GM12878 (cell line): Measurements from ENCODE around the gene ZFP62. TPM values are rescaled to one million over a fixed set of nuclear protein-coding genes. Genes with fewer than 3 reads are reported as not detected.
A peak's percentile ranks its signal among the peaks of the same experiment; 100 is the strongest.

ENCODE experiments used
- E2F8 ChIP-seq: fragments of 450-650 bp; IDR thresholded peaks from 2 replicates; pipeline ENCODE4 v1.6.1; 2018; ENCODE audit warnings: mild to moderate bottlenecking, low read depth, moderate library complexity; ENCODE audit not compliant: partially characterized antibody
- EED ChIP-seq: sonication (generic); IDR thresholded peaks from 2 replicates; pipeline ENCODE4 v1.6.1; 2016; ENCODE audit warnings: antibody characterized with exemption, low read depth
- FOS ChIP-seq: IDR thresholded peaks from 3 replicates; pipeline ENCODE4 v1.6.1; 2011; ENCODE audit warnings: borderline replicate concordance; ENCODE audit not compliant: insufficient read length; ENCODE audit errors: extremely low read depth
- IRF5 ChIP-seq: fragments of 450-650 bp; IDR thresholded peaks from 2 replicates; pipeline ENCODE4 v1.6.1; 2017; ENCODE audit warnings: borderline replicate concordance
- JUND ChIP-seq: IDR thresholded peaks from 2 replicates; pipeline ENCODE4 v1.6.1; 2012; ENCODE audit warnings: low read depth, mild to moderate bottlenecking, low read length, improper control_type of control experiment, moderate library complexity
- KAT2A ChIP-seq: conservative IDR thresholded peaks from 2 replicates; pipeline ENCODE4 v1.6.1; 2011; ENCODE audit warnings: low read depth, low read length; ENCODE audit not compliant: control insufficient read depth
- POLR2AphosphoS5 ChIP-seq: IDR thresholded peaks from 2 replicates; pipeline ENCODE4 v1.6.1; 2011; ENCODE audit warnings: mild to moderate bottlenecking, low read length, inconsistent platforms
- RCOR1 ChIP-seq: conservative IDR thresholded peaks from 2 replicates; pipeline ENCODE4 v1.6.1; 2012; ENCODE audit warnings: low read depth, low read length, improper control_type of control experiment
- SP1 ChIP-seq: IDR thresholded peaks from one replicate; pipeline ENCODE4 v1.6.1; 2011; ENCODE audit warnings: low read depth, low read length
- TCF3 ChIP-seq: IDR thresholded peaks from 2 replicates; pipeline ENCODE4 v1.6.1; 2012; ENCODE audit warnings: low read depth, mild to moderate bottlenecking, low read length, borderline replicate concordance; ENCODE audit not compliant: insufficient read depth
- ZBTB33 ChIP-seq: fragments of 450-650 bp; IDR thresholded peaks from 2 replicates; pipeline ENCODE4 v1.6.1; 2017; ENCODE audit warnings: mild to moderate bottlenecking
- ZNF592 ChIP-seq: fragments of 450-650 bp; IDR thresholded peaks from 2 replicates; pipeline ENCODE4 v1.6.1; 2017; ENCODE audit warnings: mild to moderate bottlenecking, moderate library complexity
- ZNF687 ChIP-seq: fragments of 450-650 bp; IDR thresholded peaks from 2 replicates; pipeline ENCODE4 v1.6.1; 2017; ENCODE audit warnings: mild to moderate bottlenecking, moderate library complexity
- polyA plus RNA-seq, 11 experiments: library from polyadenylated mRNA; depleted of rRNA in 4 of 11; unstranded in 6 of 11; stranded (reverse) in 5 of 11; fragments of >200 nt; fragmentation: Nextera tagmentation in 4 of 11; fragmentation: Illumina TruSeq in 1 of 11; extraction: Ambion mirVana in 4 of 11; extraction: Trizol in 1 of 11; gene quantifications; 1 replicate in 1 of 11; 2 replicates in 10 of 11; pipeline versions ENCODE4 v1.2.1 to v1.2.3, GENCODE V29; 2011 to 2016; ENCODE audit warnings: inconsistent platforms in 2 of 11, missing spikeins in 2 of 11, low read depth in 1 of 11
- total RNA-seq, 4 experiments: library from RNA; depleted of rRNA in 3 of 4; stranded (reverse); fragments of >200 nt in 3 of 4; fragmentation: Illumina TruSeq in 1 of 4; extraction: Trizol in 1 of 4; gene quantifications; 2 replicates each; pipeline versions ENCODE4 v1.2.1 to v1.2.3, GENCODE V29; 2013 to 2021

The ZFP62 gene
- total and polyA plus RNA-seq, 10 of the 15 experiments (the other 5 are each of a cell fraction or from before 2014, with no cell fraction given), result 9.2 to 39.7 (median 21.1) TPM

- TF ChIP-seq E2F8 (no peak), TCF3 (no peak), EED (no peak), IRF5 (no peak), POLR2AphosphoS5 (no peak), ZNF592 (no peak), FOS (no peak), KAT2A (no peak), JUND (no peak), SP1 (no peak), ZNF687 (peak; percentile 66), ZBTB33 (no peak), RCOR1 (no peak)
These were observed 54.6 kb downstream of the ZFP62 start (continued) for GRCh38 chr5:180806351-180807011.
